Left colon (tissue), 2 donors: Measurements from ENCODE around the gene RGS3. TPM values are rescaled to one million over a fixed set of nuclear protein-coding genes. Genes with fewer than 3 reads are reported as not detected.

Experiments used
- ATAC-seq: fragments of 200-7000 bp; cut with Tn5 transposase; one replicate; pipeline ENCODE4 v1.9.1; 2020; ENCODE audit warnings: mild to moderate bottlenecking, moderate library complexity
- DNase-seq, 2 donors: peaks; one replicate each; pipeline ENCODE4 v3.0.0-alpha.2; 2020
- intact Hi-C, 2 donors: fragments of 100-400 bp; cut with DNase I in 1 of 2; cut with micrococcal nuclease in 1 of 2; formaldehyde crosslinking; loops; one replicate each; pipeline versions ENCODE4 v1.11.2 to v1.14.0; 2022; cut with DNase I, micrococcal nuclease
- total RNA-seq, 2 donors: library from RNA; stranded (reverse); fragmentation: NEBNext Ultra II Directional; extraction: Animal tissue kit (Norgen Biotek cat#: 25700); gene quantifications; one replicate each; pipeline ENCODE4 v1.2.1, GENCODE V29; 2021
- donor health status: DM: no; HTN: no; CAD: no.
- donor health status: DM: yes; HTN: yes; CAD: no.

The RGS3 gene
- total RNA-seq, 2 donors from 2014 or later: 59.6 to 74.8 TPM

DNA sequence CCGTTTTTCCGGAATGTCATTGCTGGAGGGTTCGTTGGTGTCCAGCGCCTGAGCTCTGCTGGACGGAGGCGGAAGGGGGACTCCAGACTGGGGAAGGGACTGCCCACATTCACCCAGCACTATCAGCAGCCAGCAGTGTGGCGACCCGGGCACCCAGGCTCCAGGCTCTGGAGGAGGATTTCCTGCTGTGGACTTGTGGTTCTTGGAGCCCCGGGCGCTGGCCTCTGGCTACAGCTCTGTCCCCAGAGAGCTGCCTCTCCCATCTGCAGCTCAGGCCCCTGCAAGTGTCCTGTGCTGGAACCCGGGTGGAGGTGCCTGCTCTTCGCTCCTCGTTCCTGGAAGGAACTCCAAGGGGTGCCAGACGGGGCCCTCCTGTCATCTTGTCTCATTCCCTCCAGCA lies 152.6 kb downstream of the RGS3 start:
- intact Hi-C loops: no loop called here
- ATAC-seq (no peak), DNase-seq (no peak)

DNA sequence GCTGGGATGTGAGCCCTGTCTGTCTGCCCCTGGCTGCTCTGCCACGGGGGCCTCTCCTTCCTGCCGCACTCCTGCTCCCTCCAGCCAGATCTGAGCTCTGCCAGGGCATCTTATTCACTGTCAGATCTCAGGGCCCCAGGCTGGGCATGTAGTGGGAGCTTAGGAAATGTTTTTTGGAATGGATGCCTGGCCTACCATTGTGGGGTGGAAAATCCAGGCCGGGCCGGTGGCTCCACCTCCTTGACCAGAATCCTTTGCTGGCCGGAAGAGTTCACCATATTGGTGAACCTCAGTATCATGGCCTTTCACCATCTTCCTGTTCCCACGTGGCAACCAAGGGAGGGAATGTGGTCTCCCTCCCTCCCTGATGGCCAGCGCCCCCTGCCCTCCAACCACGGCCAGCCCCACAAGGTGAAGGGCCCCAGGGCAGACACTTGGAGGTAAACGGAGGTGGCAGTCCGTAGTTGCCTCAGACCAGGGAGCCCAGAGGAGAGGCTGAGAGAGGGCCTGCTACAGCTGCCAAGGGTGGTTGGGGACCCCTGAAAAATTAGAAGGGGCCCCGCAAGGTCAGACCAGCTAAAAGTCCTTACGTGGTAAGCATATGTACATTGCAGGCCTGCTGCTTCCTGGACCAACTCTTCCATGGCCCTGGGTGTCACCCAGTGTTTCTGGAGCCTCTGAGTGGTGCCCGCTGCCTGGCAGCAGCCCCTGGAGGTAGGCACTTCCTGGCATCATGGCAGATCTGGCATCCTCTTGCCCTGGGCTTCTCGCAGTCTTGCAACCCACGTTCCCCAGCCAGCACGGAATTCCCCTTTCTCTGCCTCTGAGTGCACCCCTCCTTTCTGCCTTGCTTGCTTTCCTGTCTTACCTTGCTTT lies 153.3 kb downstream of the RGS3 start:
- ATAC-seq: no peak
- intact Hi-C loops: no loop called here
- no peak for DNase-seq

DNA sequence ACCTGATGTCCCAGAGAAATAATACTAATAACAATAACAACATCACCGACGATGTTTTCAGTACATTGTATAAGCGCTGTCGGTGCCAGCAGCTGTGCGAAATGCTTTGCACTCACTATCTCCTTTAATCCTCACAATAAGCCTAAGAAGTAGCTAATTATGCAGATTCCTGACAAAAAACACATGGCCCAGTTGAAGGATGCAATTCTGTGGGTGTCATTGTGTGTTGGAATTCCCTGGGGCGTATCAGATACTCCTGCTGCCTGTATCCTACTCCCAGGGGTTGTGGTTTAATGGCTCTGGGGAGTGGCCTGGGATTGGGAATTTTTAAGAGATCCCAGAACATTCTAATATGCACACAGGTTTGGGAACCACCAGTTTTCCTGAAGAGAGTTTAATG lies 154.0 kb downstream of the RGS3 start:
- ATAC-seq (no peak), DNase-seq (no peak)
- intact Hi-C loops: no loop called here

DNA sequence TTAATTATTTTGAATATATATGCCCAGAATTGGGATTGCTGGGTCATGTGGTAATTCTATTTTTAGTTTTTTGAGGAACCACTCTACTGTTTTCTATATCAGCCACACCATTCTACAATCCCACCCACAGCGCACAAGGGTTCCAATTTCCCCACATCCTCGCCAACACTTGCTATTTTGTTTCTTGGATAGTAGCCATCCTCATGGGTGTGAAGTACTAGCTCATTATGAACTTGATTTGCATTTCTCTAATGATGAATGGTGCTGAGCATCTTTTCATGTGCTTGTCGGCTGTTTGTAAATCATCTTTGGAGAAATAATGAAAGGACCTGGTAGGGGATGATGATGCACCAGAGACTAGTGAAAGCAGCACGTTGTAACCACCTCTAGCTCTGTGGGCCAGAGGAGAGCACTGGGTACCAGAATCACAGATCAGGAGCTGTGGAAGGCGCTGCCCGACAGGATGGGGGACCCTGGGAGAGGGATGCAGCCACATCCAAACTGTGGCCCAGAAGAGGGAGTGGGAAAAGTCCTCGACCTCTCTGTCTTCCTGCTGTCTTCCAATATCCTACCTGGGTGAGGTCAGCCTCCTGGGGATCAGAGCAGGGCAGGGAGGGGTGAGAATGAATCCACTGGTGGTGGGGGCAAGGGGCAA lies 155.4 kb downstream of the RGS3 start:
- intact Hi-C loops: no loop called here
- ATAC-seq: no peak
- DNase-seq: no peak

DNA sequence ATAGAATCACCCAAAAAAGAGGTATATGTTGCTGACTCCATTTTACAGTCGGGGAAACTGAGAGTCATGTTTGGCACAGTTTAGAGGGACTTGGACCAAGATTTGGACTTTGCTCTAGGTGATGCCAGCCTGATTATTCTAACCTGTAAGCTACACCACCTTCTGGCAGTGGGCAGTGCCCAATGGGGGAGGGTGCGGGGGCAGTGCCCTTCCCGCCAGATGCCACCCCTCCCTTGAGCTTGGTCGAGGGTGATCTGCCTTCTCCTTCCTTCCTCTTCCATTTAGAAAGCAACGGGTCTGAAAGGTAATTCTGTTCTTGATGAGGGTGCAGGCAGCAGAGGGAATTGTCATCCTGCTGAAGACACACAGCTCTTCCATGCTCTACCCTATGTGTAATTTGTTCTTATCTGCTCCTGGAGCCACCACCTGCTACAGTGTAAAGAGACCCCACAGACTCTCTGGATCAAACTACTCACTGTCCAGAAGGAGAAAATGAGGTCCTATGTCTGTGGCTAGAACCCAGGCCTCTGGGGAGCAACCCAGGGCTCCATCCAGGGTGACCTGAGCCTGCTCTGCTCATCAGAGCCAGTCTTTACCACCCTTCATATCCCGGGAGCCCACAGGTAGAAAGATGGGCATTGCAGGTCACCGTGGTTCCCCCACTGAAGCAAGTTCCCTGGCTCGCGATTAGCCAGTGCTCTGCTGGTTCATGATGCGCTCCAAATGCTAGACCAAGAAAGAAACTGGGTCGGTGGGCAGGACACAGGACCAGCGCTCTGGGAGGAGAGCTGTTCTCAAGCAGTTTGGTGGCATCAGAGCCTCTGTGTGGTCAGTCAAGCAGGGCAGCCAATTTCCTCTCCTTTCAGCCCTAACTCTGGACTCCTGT lies 156.2 kb downstream of the RGS3 start:
- intact Hi-C loops: no loop called here
- no peak for DNase-seq
- ATAC-seq: peak; percentile 50

DNA sequence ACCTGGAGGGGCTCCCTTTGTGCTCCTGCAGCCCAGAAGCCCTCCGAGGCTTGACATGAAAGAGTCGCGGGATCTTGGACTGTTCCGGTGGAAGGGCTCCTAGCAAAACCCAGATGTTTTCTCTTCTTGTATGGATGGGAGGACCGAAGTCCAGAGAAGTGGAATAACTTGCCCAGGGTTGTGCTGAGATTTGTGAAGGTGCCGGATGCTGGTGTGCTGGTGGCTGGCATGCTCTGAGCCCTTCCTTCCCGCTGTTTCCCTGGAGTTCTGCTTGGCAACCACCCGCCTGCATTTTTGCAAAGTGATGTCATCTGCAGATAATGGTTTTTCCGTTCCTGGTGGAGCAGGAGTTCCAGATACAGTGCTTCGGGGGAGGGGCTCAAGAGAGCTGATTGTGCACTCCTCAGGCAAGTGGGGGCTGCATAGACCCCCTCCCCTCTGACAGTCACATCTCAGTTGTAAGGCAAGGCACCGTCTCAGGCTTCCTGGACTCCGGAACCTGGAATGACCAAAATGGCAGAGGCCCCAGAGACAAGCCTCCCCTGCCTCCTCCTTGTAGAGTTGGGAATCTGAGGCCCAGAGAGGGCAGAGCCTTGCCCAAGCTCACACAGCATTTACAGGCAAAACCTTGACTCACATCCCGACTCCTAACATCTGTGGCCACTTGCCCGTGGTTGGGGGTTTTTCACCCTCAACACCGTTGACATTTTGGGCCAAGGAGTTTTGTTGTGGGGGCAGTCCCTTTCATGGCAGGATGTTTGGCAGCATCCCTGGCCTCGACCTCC lies 157.0 kb downstream of the RGS3 start:
- DNase-seq (peak; percentile 36 to 66), ATAC-seq (peak; percentile 66)
- intact Hi-C loops: no loop called here

DNA sequence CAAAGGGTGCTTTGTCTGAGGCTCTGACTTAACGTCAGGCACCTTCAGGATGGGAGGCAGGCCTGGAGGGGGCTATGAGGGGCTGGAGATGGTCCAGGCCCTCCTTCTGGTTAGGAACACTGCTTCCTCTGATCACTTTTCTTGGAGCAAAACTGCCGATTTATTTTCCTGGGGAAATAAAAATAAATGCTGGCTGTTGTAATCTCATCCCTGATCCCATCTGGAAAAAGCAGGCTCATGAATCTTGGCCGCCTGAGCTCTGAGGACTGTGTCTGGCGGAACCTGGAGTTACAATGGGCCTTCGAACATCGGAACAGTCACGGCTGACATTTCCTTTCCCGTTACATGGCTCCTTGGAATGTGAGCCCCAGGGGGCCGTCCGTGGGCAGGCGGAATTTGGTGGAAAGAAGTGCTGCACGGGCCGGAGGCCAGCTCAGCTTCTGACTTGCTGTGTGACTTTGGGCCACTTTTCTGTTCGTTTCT lies 157.8 kb downstream of the RGS3 start:
- ATAC-seq: no peak
- peak; percentile 24 to 53 for DNase-seq
- intact Hi-C loops: no loop called here

DNA sequence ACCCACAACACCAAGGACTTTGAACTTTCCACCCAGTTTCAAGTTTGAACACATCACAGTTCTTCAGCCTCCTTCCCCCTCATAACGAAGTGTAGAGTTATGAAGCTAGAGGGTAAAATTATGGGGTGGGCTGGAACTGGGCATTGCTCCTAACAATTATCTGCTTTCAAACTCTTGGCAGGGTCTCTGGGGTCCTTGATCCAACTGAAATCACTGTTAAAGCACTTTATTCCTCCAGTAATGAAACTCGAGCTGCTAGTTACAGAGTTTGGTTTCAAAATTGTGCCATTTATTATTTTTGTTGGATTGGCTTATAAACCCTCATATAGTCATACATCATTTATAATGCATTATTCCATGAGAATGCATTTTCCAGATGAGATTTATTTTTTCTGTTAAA lies 158.5 kb downstream of the RGS3 start:
- DNase-seq (no peak), ATAC-seq (no peak)
- intact Hi-C loops: no loop called here

DNA sequence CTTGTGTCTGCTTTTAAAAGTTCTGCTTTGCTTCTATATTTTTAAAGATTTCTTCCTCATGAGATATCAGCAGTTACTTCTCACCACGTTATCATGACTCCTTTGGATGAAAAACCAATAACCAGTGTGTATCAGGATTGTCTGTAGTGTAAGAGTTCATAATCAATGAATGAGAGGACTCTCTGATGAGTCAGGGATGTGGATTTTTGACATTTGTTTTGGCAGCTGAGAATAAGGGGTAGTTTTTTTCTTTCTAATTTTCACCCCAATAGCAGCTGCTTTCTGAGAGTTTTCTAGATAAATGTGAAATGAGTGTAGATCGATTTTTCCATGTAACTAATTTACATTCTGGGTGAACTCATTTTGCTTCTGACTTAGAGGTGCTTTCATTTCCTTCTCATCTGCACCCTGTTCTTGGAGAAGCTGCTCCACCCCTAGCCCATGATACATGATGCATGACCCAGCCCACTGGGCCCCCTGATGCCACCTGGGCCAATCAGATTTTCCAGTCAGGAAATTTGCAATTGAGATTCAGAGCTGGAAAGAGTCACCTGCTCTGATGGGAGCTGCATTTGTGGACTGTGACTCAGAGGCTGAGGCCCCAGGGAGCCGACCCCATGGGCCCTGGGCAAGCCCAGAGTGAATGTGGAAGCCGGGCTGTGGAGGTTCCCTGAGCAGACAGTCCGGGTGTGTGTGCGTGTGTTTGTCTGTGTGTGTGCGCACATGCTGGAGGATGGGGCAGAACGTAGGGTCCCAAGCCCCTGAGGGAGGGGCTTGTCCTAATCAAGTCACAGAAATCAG lies 159.3 kb downstream of the RGS3 start:
- intact Hi-C loops: no loop called here
- ATAC-seq: no peak

DNA sequence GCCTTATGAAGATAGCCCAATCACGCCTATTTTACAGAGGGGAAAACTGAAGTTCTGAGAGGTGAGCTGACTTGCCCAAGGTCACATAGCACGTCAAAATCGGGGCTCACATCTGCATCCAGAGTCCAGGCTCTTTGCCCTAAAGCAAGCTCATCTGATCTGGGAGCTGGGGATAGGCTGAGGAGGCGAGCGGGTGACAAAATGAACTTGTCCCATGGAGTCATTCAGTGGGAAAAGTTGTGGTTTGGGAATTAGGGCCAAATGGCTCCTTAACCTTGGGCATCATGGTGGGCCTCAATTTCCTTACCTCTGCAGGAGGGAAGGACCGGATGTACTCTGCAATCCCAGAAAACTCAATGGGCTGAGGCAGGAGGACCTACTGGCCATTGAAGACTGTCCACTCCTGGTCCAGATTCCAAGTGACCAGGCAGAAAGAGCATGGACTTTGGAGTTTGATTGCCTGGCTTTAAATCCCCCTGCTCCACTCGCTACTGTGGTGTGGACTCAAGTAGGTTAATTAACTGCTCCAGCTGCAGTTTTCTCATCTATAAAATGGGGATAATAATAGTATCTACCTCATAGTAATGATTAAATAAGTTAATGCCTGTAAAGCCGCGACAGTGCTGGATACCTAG lies 160.4 kb downstream of the RGS3 start:
- peak in 1 of 2 donors; percentile 3 for DNase-seq
- intact Hi-C loops: no loop called here
- no peak for ATAC-seq

More for the DNA sequence above, 159.3 kb downstream of the RGS3 start:
- DNase-seq: peak in 1 of 2 donors; percentile 19

DNA sequence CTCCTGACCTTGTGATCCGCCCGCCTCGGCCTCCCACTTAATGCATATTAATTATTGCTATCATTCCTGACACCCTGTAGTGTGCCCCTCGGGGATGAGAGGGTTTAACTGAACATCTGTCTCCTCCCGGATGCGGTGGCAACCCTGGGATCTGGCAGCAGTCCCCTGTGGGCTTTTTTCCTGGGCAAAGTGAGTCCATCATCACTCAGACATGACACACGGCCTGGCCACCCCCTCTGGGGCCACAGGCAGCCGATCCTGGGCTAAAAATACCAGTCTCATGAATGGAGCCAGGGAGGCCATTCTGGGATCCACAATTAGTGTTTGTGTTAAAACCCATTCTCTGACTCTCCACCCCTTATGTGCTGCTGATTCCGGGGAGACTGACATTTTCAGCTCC lies 161.2 kb downstream of the RGS3 start:
- ATAC-seq (no peak), DNase-seq (peak in 1 of 2 donors; percentile 19)
- intact Hi-C loops: no loop called here

DNA sequence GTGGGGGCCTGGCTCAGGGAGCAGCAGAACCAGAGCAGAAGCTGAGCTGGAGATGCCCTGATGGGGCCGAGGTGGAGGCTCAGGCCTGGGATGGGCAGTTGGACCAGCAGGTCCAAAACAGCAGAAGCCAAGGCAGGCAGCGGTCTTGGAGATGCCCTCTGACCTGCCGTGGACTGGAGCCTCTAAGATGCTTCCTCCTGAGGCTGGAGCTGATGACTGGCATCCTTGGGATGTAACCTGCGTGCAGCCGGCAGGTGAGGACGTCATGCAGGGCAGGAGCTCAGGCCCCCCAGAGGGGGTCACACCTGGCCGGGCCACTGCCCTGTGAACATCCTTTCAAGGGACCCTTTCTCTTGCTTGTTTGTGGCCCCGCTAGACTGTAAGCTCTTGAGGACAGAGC lies 162.0 kb downstream of the RGS3 start:
- DNase-seq (peak in 1 of 2 donors; percentile 10), ATAC-seq (no peak)
- intact Hi-C loops: no loop called here

DNA sequence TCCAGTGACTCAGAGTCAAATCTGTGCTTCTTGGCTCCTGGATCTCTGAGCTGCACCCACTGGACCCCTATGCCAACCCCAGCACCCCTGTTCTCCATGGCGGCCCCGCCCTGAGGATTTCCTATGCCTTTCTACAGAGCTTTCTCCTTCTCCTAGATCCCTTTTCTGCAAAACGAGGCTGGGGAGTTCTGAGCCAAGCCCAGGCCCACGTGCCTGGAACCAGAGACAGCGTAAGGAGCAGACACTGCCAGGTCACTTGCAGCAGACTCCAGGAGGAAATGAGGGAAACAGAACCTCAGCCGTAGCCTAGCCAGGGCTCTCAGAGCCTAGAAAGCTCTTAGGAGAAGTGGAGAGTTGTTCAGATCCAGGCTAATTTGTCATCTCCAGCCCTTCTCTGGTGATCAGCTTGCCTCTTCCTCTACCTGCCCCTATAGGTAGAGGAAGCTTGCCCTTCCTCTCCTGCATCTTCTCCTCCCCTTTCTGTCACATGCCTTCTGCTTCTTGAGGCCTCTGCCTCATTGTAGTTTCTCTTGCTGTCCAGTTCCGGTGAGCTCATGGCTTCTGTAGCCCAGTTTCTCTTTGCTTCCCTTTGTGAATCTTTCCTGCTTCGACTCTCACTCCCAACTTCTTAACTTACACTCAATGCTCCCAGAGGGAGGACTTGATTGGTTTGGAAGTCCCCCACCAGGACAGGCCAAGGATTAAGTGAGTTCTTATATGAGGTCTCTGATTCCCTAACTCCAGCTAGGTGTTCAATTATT lies 163.4 kb downstream of the RGS3 start:
- no peak for ATAC-seq
- intact Hi-C loops: no loop called here
- DNase-seq: peak in 1 of 2 donors; percentile 35

DNA sequence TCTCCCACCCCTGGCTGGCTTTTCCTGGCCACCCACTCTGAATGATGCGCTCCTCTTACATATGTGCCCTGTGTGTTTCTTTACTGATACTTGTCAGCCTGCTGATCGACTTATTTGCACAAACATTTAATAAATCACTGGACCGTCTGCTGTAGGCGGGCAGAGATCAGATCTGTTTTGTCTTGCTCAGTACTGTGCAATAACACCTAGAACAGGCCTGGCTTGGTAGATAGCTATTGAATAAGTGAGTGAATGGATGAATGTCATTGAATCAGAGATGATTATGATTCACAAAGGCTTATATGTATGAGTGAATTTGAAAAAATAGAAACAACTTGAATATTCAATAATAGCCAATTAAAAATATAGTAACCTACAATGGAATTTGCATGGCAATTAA lies 165.1 kb downstream of the RGS3 start:
- DNase-seq: no peak
- ATAC-seq: no peak
- intact Hi-C loops: no loop called here

DNA sequence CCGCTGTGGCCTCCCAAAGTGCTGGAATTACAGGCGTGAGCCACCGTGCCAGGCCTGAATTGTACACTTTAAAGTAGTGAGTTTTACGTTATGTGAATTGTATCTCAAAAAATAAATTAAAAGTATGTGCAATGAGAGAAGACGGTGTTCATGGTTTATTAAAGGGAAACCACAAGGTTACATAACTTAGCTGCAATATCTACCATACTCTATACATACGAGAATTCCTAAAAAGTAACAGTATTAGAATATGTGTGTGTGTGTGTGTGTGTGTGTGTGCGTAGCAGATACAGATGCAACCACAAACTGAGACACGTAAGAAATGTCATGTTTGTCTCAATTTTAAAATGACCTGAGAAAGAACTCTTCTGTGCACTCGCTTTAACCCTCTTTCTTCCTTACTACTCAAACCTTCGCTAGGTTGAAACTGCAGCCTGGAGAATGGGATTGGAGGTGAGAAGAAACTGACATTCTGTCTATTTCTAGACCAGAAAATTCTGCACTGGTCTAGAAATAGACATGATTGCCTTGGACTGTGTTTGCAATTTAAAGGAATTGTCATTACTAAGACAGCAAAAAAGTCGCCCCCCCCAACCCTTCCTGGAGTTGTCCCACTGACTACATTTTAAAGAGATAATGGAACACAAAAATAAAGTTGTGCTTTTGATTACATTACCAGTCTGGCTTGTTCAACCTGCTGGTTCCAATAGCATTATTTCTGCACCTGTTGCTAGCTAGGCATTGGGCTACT lies 167.0 kb downstream of the RGS3 start:
- intact Hi-C loops: no loop called here
- no peak for ATAC-seq
- DNase-seq: no peak
